ENCODE data around the gene GPC5. TPM values are rescaled to one million over a fixed set of nuclear protein-coding genes. Genes with fewer than 3 reads are reported as not detected.

Gene GPC5
- total and polyA plus RNA-seq, 2 of the 8 experiments (the other 6 are each of a cell fraction or from before 2014, with no cell fraction given) = 0.20 to 0.39 TPM

DNA sequence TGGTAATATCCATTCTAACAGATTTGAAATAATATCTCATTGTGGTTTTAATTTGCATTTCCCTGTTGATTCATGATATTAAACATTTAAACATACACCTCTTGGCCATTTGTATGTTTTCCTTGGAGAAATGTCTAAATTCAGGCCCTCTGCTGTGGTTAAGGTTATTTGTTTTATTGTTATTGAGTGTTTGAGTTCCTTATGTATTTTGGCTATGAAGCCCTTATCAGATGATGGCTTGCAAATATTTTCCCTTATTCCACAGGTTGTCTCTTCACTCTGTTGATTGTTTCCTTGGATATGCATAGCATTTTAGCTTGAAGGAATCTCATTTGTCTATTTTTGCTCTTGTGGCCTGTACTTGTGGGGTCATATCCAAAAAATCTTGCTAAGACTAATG lies 303.6 kb downstream of the GPC5 start:
- Histone ChIP-seq H2AK5ac (ENCODE audit: low read depth, low read length) (no peak overlapping the region), H3K9me3 (ENCODE audit: insufficient read depth in 2 of 2, low read depth in 1 of 2, low read length in 1 of 2) (no peaks in the 10 kb centered on the region), H4K5ac (ENCODE audit: insufficient read length, low read depth, low read length) (no peak overlapping the region), H2AFZ (ENCODE audit: low read length) (no peak overlapping the region), H3K4me1 (replicated peaks in 1 of 4; ENCODE audit: control insufficient read depth in 3 of 4, insufficient read depth in 4 of 4, low read length in 3 of 4) (no peaks in the 10 kb centered on the region), H3K27me3 (replicated peaks in 1 of 4; ENCODE audit: control insufficient read depth in 3 of 4, extremely low read depth in 1 of 4, insufficient read depth in 3 of 4, low read length in 3 of 4) (no peaks in the 10 kb centered on the region), H3K4me2 (ENCODE audit: insufficient read depth in 1 of 2, low read depth in 2 of 2, low read length in 2 of 2) (no peak overlapping the region), H2BK12ac (ENCODE audit: low read depth, low read length) (no peak overlapping the region), H4K20me1 (replicated peaks in 1 of 2; ENCODE audit: control insufficient read depth in 1 of 2, insufficient read depth in 2 of 2, low read length in 2 of 2) (no peaks in the 10 kb centered on the region), H3K4ac (replicated peaks; ENCODE audit: insufficient read length, low read depth, low read length) (no peak overlapping the region), H3K27ac (ENCODE audit: low read depth, low read length) (no peak overlapping the region), H3K36me3 (ENCODE audit: control insufficient read depth in 2 of 4, insufficient read depth in 4 of 4, low read length in 3 of 4) (no peaks in the 10 kb centered on the region), H3K14ac (ENCODE audit: insufficient read length) (no peak overlapping the region), H3K18ac (ENCODE audit: extremely low read depth, low read length) (no peak overlapping the region), H3K79me1 (ENCODE audit: low read depth, low read length) (no peaks in the 10 kb centered on the region), H3K79me2 (ENCODE audit: control insufficient read depth in 1 of 2, insufficient read depth in 2 of 2, low read length in 2 of 2) (no peaks in the 10 kb centered on the region), H3K4me3 (ENCODE audit: extremely low read depth in 1 of 4, insufficient read depth in 2 of 4, low read depth in 3 of 4, low read length in 4 of 4) (no peak overlapping the region), H2BK15ac (ENCODE audit: low read length) (no peak overlapping the region), H3K56ac (replicated peaks; ENCODE audit: insufficient read length, low read depth, low read length) (no peak overlapping the region), H2BK120ac (replicated peaks; ENCODE audit: low read depth, low read length) (no peak overlapping the region), H4K91ac (replicated peaks; ENCODE audit: insufficient read length, low read length) (no peak overlapping the region), H2BK5ac (ENCODE audit: low read depth, low read length) (no peak overlapping the region), H4K8ac (ENCODE audit: extremely low read depth, insufficient read depth, low read length) (no peak overlapping the region), H3K23me2 (ENCODE audit: low read depth, low read length) (no peaks in the 10 kb centered on the region; the same call in 1 of the 2 replicates), H3K23ac (ENCODE audit: insufficient read length) (no peak overlapping the region), H3K9ac (replicated peaks in 1 of 4; ENCODE audit: extremely low read depth in 1 of 4, low read depth in 3 of 4, low read length in 3 of 4) (no peak overlapping the region), H2BK20ac (ENCODE audit: low read length) (no peak overlapping the region)
- POLR2A ChIA-PET (ENCODE audit: partially characterized antibody) = no interaction called here
- TF ChIP-seq GABPA (IDR thresholded peaks at IDR 0.05; ENCODE audit: borderline replicate concordance, insufficient read depth, low read length) (no peak), SUZ12 (IDR thresholded peaks at IDR 0.05; ENCODE audit: low read length) (no peak), CBX8 (IDR thresholded peaks at IDR 0.05; ENCODE audit: borderline replicate concordance, low read depth, low read length) (no peak), KDM4A (IDR thresholded peaks at IDR 0.05; ENCODE audit: low read depth, low read length, severe bottlenecking) (no peak), YY1 (IDR thresholded peaks at IDR 0.05; ENCODE audit: low read depth, low read length) (no peak), CTBP2 (IDR thresholded peaks at IDR 0.05; ENCODE audit: borderline replicate concordance, insufficient read depth, insufficient read length, low read length) (no peak)
- DNase-seq (ENCODE audit: low read depth in 1 of 2, low spot score in 2 of 2) (no peak), FAIRE-seq (no peak)
- CTCF ChIA-PET (ENCODE audit: partially characterized antibody) = no interaction called here

Measured in H1 (cell line).